ENCODE data around the gene RGPD3.

- TF ChIP-seq SMC3 (conservative IDR thresholded peaks at IDR 0.05; ENCODE audit: poor library complexity) (no peak), EZH2 (IDR thresholded peaks at IDR 0.05; ENCODE audit: borderline replicate concordance, insufficient read depth, low read length, poor library complexity, severe bottlenecking) (no peak), CTCF (IDR thresholded peaks at IDR 0.05; ENCODE audit: poor library complexity, severe bottlenecking) (no peak), REST (IDR thresholded peaks at IDR 0.05; ENCODE audit: borderline replicate concordance) (no peak), RAD21 (conservative IDR thresholded peaks at IDR 0.05) (no peak), POLR2AphosphoS5 (IDR thresholded peaks at IDR 0.05) (no peak), EP300 (conservative IDR thresholded peaks at IDR 0.05; ENCODE audit: poor library complexity, severe bottlenecking) (no peak), TAF1 (IDR thresholded peaks at IDR 0.05; ENCODE audit: low read depth) (no peak), MXI1 (conservative IDR thresholded peaks at IDR 0.05; ENCODE audit: poor library complexity, severe bottlenecking) (no peak)
These were observed 105.4 kb downstream of the RGPD3 start for GRCh38 chr2:106362789-106363188.
